Measurements from ENCODE around the gene SAMD8.

DNA sequence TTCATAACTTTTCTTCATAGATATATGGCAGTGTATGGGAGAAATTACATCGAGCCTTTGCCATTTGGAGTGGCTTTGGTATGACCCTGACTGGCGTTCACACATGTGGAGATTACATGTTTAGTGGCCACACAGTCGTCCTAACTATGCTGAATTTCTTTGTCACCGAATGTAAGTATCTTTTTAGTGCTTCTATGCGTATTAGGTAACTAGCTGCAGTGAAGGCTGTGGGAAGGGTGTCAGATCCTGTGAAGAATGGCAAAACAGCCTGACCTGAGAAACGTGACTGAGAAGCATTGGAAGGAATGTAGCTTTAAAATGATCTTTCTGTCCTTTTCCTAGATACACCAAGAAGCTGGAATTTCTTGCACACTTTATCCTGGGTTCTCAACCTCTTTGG lies 64.6 kb downstream of the SAMD8 start:
- TF ChIP-seq, protein P1, sequence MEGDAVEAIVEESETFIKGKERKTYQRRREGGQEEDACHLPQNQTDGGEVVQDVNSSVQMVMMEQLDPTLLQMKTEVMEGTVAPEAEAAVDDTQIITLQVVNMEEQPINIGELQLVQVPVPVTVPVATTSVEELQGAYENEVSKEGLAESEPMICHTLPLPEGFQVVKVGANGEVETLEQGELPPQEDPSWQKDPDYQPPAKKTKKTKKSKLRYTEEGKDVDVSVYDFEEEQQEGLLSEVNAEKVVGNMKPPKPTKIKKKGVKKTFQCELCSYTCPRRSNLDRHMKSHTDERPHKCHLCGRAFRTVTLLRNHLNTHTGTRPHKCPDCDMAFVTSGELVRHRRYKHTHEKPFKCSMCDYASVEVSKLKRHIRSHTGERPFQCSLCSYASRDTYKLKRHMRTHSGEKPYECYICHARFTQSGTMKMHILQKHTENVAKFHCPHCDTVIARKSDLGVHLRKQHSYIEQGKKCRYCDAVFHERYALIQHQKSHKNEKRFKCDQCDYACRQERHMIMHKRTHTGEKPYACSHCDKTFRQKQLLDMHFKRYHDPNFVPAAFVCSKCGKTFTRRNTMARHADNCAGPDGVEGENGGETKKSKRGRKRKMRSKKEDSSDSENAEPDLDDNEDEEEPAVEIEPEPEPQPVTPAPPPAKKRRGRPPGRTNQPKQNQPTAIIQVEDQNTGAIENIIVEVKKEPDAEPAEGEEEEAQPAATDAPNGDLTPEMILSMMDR (IDR thresholded peaks at IDR 0.05) = no peak
- no peak for TF ChIP-seq POLR2A (IDR thresholded peaks at IDR 0.05)

All from thyroid gland (tissue), 4 donors.